H9 (cell line): ENCODE results near the gene MVD. TPM values are rescaled to one million over a fixed set of nuclear protein-coding genes. Genes with fewer than 3 reads are reported as not detected.

Experiments used
- DNase-seq: peaks from one replicate; pipeline ENCODE4 v3.0.0-alpha.2; 2017
- H2AFZ ChIP-seq: one replicate; pipeline ENCODE4 v1.6.1; 2013; ENCODE audit warnings: mild to moderate bottlenecking, low read length, control low read depth, moderate library complexity
- H2AK5ac ChIP-seq: 2 replicates; pipeline ENCODE4 v1.6.1; 2013; ENCODE audit warnings: low read length, control low read depth, mixed read lengths; ENCODE audit not compliant: insufficient read length
- H2BK120ac ChIP-seq: one replicate; pipeline ENCODE4 v1.6.1; 2013; ENCODE audit warnings: low read depth, mild to moderate bottlenecking, low read length, control low read depth, inconsistent platforms; ENCODE audit not compliant: poor library complexity, severe bottlenecking
- H2BK12ac ChIP-seq: 2 replicates; pipeline ENCODE4 v1.6.1; 2013; ENCODE audit warnings: low read length, control low read depth, mixed read lengths, low read depth; ENCODE audit not compliant: insufficient read length
- H2BK15ac ChIP-seq: 2 replicates; pipeline ENCODE4 v1.6.1; 2013; ENCODE audit warnings: low read depth, low read length, control low read depth
- H2BK20ac ChIP-seq: one replicate; pipeline ENCODE4 v1.6.1; 2013; ENCODE audit warnings: low read depth, mild to moderate bottlenecking, low read length, control low read depth, inconsistent platforms; ENCODE audit not compliant: poor library complexity, severe bottlenecking
- H2BK5ac ChIP-seq: 2 replicates; pipeline ENCODE4 v1.6.1; 2013; ENCODE audit warnings: low read length, control low read depth, mixed read lengths; ENCODE audit not compliant: insufficient read length
- H3K14ac ChIP-seq: 2 replicates; pipeline ENCODE4 v1.6.1; 2013; ENCODE audit warnings: low read length, control low read depth; ENCODE audit not compliant: insufficient read depth
- H3K18ac ChIP-seq: 2 replicates; pipeline ENCODE4 v1.6.1; 2013; ENCODE audit warnings: low read depth, mild to moderate bottlenecking, mixed read lengths, low read length, control low read depth; ENCODE audit not compliant: insufficient read length
- H3K23ac ChIP-seq: 2 replicates; pipeline ENCODE4 v1.6.1; 2013; ENCODE audit warnings: low read length, control low read depth, mixed read lengths, low read depth; ENCODE audit not compliant: insufficient read length
- H3K23me2 ChIP-seq: 2 replicates; pipeline ENCODE4 v1.6.1; 2013; ENCODE audit warnings: low read depth, mild to moderate bottlenecking, mixed read lengths, low read length, control low read depth; ENCODE audit not compliant: insufficient read length, poor library complexity, severe bottlenecking
- H3K27ac ChIP-seq: 2 replicates; pipeline ENCODE4 v1.5.1; 2013; ENCODE audit warnings: low read length, control low read depth, mixed read lengths, low read depth; ENCODE audit not compliant: insufficient read length
- H3K27me3 ChIP-seq: 2 replicates; pipeline ENCODE4 v1.6.1; 2013; ENCODE audit warnings: low read length, control low read depth, inconsistent platforms; ENCODE audit not compliant: insufficient read depth
- H3K4ac ChIP-seq: 2 replicates; pipeline ENCODE4 v1.6.1; 2013; ENCODE audit warnings: low read depth, mild to moderate bottlenecking, control low read depth, inconsistent platforms, low read length, moderate library complexity
- H3K4me1 ChIP-seq: 2 replicates; pipeline ENCODE4 v1.6.1; 2013; ENCODE audit warnings: low read length, control low read depth, inconsistent platforms; ENCODE audit not compliant: insufficient read depth
- H3K4me2 ChIP-seq: 2 replicates; pipeline ENCODE4 v1.6.1; 2013; ENCODE audit warnings: low read length, control low read depth, mixed read lengths; ENCODE audit not compliant: insufficient read length, insufficient read depth
- H3K56ac ChIP-seq: 2 replicates; pipeline ENCODE4 v1.6.1; 2013; ENCODE audit warnings: low read depth, mild to moderate bottlenecking, mixed read lengths, low read length, control low read depth; ENCODE audit not compliant: insufficient read length
- H3K79me1 ChIP-seq: 2 replicates; pipeline ENCODE4 v1.6.1; 2013; ENCODE audit warnings: low read depth, mild to moderate bottlenecking, moderate library complexity, low read length, control low read depth, inconsistent platforms; ENCODE audit not compliant: insufficient read depth, poor library complexity, severe bottlenecking
- H3K79me2 ChIP-seq: 2 replicates; pipeline ENCODE4 v1.6.1; 2013; ENCODE audit warnings: low read length, control low read depth, inconsistent platforms; ENCODE audit not compliant: insufficient read depth
- H3K9ac ChIP-seq: 2 replicates; pipeline ENCODE4 v1.6.1; 2013; ENCODE audit warnings: low read length, control low read depth, mixed read lengths; ENCODE audit not compliant: insufficient read length; ENCODE audit errors: extremely low read depth
- H3K9me3 ChIP-seq: one replicate; pipeline ENCODE4 v1.6.1; 2013; ENCODE audit warnings: low read depth, low read length, inconsistent platforms; ENCODE audit not compliant: control insufficient read depth
- H3T11ph ChIP-seq: one replicate; pipeline ENCODE4 v1.6.1; 2013; ENCODE audit warnings: mild to moderate bottlenecking, low read length, control low read depth, inconsistent platforms
- H4K20me1 ChIP-seq: one replicate; pipeline ENCODE4 v1.6.1; 2013; ENCODE audit not compliant: control insufficient read depth, insufficient read length, insufficient read depth
- H4K5ac ChIP-seq: 2 replicates; pipeline ENCODE4 v1.6.1; 2013; ENCODE audit warnings: low read depth, mild to moderate bottlenecking, mixed read lengths, low read length, control low read depth; ENCODE audit not compliant: insufficient read length
- H4K8ac ChIP-seq: replicated peaks from 2 replicates; pipeline ENCODE4 v1.6.1; 2013; ENCODE audit warnings: low read length, control low read depth, mixed read lengths, low read depth; ENCODE audit not compliant: insufficient read length
- H4K91ac ChIP-seq: 2 replicates; pipeline ENCODE4 v1.6.1; 2013; ENCODE audit warnings: low read depth, mild to moderate bottlenecking, moderate library complexity, mixed read lengths, low read length, control low read depth; ENCODE audit not compliant: insufficient read length
- H3K27ac Mint-ChIP-seq, 3 experiments: 2 replicates in 2 of 3; 3 replicates in 1 of 3; pipeline ENCODE4 v1.8.0; 2020 to 2021; ENCODE audit warnings: mixed read lengths in 3 of 3, mild to moderate bottlenecking in 1 of 3, moderate library complexity in 1 of 3
- H3K27me3 Mint-ChIP-seq: 2 replicates; pipeline ENCODE4 v1.8.0; 2021; ENCODE audit warnings: low read depth, mild to moderate bottlenecking, moderate library complexity, mixed read lengths
- H3K36me3 Mint-ChIP-seq, 3 experiments: 2 replicates in 2 of 3; 3 replicates in 1 of 3; pipeline ENCODE4 v1.8.0; 2020 to 2021; ENCODE audit warnings: low read depth in 3 of 3, mixed read lengths in 3 of 3; ENCODE audit not compliant: insufficient read depth in 1 of 3
- H3K4me1 Mint-ChIP-seq, 2 experiments: 2 replicates each; pipeline ENCODE4 v1.8.0; 2020; ENCODE audit warnings: mixed read lengths in 2 of 2
- H3K4me3 Mint-ChIP-seq, 2 experiments: 2 replicates in 1 of 2; 3 replicates in 1 of 2; pipeline ENCODE4 v1.8.0; 2020 to 2021; ENCODE audit warnings: mild to moderate bottlenecking in 2 of 2, mixed read lengths in 2 of 2, moderate library complexity in 1 of 2
- H3K9me3 Mint-ChIP-seq, 2 experiments: 2 replicates in 1 of 2; 3 replicates in 1 of 2; pipeline ENCODE4 v1.8.0; 2020; ENCODE audit warnings: mild to moderate bottlenecking in 2 of 2, mixed read lengths in 2 of 2, moderate library complexity in 1 of 2
- CTCF ChIP-seq: fragments of 200-600 bp; sonication (generic); conservative IDR thresholded peaks from 3 replicates; pipeline ENCODE4 v1.8.0; 2021; ENCODE audit warnings: antibody characterized with exemption, mild to moderate bottlenecking
- WGBS: extraction: QIAGEN DNeasy Blood & Tissue Kit; methylation state at CpG from one replicate; pipeline ENCODE4 v1.1.7; 2013; ENCODE audit warnings: missing lambda C conversion rate, low lambda C conversion rate, mixed read lengths; ENCODE audit not compliant: insufficient read length; ENCODE audit errors: extremely low coverage; 5-methylcytosine and 5-hydroxymethylcytosine counted together
- total RNA-seq: library from RNA; stranded (reverse); gene quantifications from 2 replicates; pipeline ENCODE4 v1.2.1, GENCODE V29; 2021

The MVD gene
- total RNA-seq, 1 experiment from 2014 or later = 53.2 TPM

DNA sequence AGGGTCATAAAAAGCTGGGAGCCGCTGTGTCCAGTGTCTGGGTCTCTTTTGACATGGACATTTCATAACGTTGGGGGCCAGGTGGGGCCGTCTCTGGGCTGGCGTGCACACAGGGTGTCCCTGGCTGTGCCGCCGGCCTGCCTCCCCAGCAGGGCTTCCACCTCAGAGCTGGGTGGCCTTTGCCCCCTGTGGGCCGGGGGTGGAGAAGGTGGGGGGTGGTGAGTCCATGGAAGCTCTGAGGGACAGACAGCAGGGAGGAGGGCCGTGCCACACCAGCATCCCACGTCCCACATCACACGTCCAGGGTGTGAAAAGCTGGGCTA lies 24.3 kb upstream of the MVD start:
- H2BK20ac ChIP-seq = no peak overlapping the region
- H3K27me3 Mint-ChIP-seq = peaks cover 39% of the 10 kb centered on the region

More for the DNA sequence above, 24.3 kb upstream of the MVD start:
- H3K14ac ChIP-seq = no peak overlapping the region
- no peak for DNase-seq
- no peak overlapping the region for H2AK5ac ChIP-seq
- no peak overlapping the region for H3T11ph ChIP-seq
- H3K18ac ChIP-seq = no peak overlapping the region
- H3K79me1 ChIP-seq = no peaks in the 10 kb centered on the region
- no peak overlapping the region for H2AFZ ChIP-seq
- peaks cover 12% of the 10 kb centered on the region for H3K23me2 ChIP-seq
- WGBS = no CpG with 5 or more reads among the region's 10 CpGs
- H3K27me3 ChIP-seq = no peaks in the 10 kb centered on the region; the same call in 1 of the 2 replicates
- H3K4ac ChIP-seq = no peak overlapping the region
- Mint-ChIP-seq H3K27ac (no peak overlapping the region), H3K4me1 (peaks cover 19 to 26% of the 10 kb centered on the region in 2 experiments), H3K9me3 (no peaks in the 10 kb centered on the region), H3K36me3 (no peaks in the 10 kb centered on the region), H3K4me3 (peak overlapping the region in 1 of 2 experiments; percentile 71; a peak in 2 of 5 replicates)
- no peak overlapping the region for H2BK5ac ChIP-seq
- H3K79me2 ChIP-seq = no peaks in the 10 kb centered on the region
- no peak for TF ChIP-seq CTCF
- no peak overlapping the region for H4K5ac ChIP-seq
- no peak overlapping the region for H4K91ac ChIP-seq
- H3K4me2 ChIP-seq = no peak overlapping the region
- no peak overlapping the region for H3K56ac ChIP-seq
- no peaks in the 10 kb centered on the region for H3K4me1 ChIP-seq
- H2BK12ac ChIP-seq = no peak overlapping the region
- H4K8ac ChIP-seq = no peak overlapping the region
- H2BK120ac ChIP-seq = no peak overlapping the region
- H4K20me1 ChIP-seq = no peaks in the 10 kb centered on the region
- no peaks in the 10 kb centered on the region for H3K9me3 ChIP-seq
- H3K27ac ChIP-seq = no peak overlapping the region
- no peak overlapping the region for H2BK15ac ChIP-seq
- no peak overlapping the region for H3K23ac ChIP-seq
- H3K9ac ChIP-seq = no peak overlapping the region
